EH (cell line): Measurements from ENCODE around the gene KIF26A.
"Not testable (repeated sequence)": the region's sequence is repeated elsewhere in the genome, so short reads cannot be mapped to it uniquely, and the experiment has no call there.

Experiments
- DNase-seq: peaks from one replicate; pipeline ENCODE4 v3.0.0-alpha.2; 2015; ENCODE audit warnings: low read depth

KIF26A gene

DNA sequence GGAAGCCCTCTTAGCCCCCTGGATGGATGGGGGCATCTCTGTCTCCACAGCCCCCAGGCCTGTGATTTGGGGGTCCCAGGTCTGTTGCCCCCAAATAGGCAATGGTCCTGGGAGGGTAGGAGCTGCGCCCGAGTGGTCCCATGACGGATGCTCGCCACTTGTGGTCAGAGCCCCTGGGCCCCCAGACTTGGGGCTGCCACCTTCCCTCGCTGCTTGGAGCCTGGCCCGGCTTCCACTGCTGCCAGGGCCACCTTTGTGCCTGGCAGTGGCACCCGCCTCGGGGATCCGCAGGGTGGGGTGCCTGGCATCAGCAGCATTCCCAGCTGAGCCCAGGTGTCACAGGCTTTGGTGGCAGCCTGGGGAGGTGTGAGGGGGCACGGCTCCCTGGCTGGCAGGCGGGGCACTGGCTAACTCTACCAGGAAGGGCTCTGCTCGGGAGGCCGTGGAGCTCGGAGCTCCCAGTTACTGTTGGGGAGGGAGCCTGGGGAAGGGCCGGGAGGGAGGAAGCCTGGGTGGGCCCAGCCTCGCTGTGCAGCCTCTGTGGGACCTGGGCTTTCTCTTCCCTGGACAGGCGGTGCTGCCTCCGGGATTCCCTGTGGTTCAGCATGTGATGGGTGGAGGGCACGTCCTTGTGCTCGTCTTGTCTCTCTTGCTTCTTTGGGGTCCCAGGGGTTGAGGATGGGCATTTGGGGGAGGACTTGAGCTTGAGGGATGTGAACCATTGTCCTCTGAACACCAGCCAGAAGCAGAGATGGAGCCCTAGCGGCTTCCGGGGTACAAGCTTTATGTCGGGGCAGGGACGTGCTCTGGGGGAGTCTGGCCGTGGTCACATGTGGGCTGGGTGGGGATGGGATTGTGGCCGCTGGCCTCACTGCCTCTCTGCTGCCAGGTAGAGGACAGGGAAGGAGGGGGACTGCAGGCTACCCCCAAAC is 5.4 kb downstream of the KIF26A start:
- no peak for DNase-seq

GRCh38 chr14:104144453-104144790 is 6.0 kb downstream of the KIF26A start:
- no peak for DNase-seq

DNA sequence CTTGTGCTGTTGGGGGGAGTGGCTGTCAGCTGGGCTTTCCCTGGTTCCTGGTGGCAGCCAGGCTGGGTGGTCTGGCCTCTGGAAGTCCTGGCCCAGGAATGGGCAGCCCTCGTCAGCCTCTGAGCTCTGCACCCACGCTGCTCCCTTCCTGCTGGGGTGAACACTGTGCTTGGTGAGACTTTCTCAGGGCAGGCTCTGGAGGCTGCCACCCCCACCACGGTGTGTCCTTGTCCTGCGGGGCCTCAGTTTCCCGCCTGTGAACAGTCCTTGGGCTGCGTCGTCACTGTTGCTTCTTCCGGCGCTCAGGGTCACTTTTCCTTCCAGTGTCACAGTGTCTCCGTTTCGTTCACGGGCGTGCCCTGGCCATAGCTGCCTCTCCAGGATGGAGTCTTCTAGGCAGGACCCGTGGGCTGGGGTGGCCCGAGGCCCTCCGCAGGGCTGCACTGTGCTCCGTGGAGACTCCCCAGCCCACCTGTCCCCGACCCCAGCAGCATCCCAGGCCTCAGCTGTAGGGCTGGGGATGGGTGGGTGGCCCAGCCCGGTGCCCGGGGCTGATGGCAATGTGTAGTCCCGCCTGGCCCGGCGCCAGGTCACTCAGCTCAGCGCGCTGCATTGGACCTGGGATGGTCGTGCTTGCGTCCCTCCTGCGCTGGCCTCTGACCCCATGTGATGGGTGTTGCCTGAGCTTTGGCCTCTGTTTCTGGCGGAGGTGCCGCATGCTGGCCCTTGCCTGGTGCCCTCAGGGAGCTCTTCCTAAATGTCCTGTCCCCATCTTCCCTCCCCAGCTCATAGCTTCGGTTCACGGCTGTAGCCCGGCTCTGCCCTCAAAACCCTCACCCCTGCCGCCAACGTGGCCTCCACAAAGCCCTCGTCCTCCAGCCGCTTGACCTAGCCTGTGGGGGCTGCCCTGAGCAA is 6.8 kb downstream of the KIF26A start:
- no peak for DNase-seq

DNA sequence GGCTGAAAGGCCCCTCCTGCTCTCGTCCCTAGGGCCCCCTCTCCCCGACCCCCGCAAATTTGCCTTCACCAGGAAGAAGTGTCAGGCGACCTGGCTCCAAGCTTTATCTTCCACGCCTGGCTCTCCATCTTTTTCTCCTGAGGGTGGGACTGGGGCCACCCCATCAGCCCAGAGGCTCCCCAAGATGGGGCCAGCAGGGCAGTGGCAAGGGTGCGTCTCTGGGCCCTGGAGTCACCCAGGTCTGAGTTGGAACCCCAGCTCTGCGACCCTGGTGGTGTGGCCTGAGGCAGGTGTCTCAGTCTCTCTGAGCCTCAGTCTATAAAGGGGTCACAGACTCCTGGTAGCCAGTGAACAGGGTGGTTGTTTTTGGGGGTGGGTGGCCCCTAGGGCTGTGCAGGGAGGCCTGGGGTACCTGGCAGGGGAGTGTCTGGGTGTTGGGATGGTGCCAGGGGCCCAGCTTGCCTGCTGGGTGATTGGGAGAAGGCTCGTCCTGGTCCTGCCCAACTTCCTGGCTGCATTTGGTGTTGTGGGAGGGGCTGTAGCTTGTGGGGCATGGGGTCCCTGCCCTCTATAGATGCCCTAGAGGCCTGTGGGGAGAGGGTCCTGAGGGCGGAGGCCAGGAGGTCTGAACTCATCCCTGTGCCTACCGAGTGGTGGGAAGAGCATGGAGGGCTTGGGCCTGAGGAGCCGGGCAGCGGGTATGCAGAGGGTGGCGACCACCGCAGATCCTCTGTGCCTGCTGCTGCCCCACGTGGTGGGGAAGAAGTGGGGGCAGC is 7.6 kb downstream of the KIF26A start:
- no peak for DNase-seq

DNA sequence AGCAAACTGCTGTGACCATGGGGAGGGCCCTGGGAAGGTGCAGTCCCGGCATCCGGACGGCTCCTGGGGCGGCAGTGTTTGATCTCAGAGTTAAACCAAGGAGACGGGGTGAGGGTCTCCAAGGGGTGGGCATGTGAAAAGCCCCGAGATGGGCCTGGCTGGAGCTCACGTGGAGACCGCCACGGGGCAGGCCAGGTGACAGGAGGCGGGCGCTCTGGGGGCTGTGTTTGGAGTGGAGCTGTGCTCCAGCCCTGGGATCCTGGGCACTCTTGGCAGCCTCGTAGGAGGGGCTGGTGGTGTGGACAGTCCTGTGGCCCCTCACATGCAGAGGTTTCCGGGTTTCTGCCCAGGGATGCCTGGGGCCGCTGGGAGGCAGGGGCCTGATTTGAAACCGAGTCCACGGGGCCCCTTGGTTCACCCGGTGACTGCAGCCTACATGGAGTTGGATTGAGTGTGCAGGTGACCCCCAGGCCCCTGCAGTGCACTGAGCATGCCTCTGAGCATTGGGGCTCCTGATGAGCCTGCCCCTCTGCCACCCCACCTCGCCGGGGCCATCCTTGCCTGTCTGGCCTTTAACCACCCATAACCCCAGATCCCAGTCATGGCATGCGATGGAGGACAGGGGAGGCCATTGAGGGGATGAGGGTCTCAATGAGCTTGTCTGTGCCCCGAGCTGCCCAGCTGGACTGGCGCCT is 8.4 kb downstream of the KIF26A start:
- no peak for DNase-seq

- DNase-seq, result no peak
Measured at GRCh38 chr14:104147346-104148125, 9.1 kb downstream of the KIF26A start.

GRCh38 chr14:104148433-104149277 is 10.3 kb downstream of the KIF26A start:
- no peak for DNase-seq

DNA sequence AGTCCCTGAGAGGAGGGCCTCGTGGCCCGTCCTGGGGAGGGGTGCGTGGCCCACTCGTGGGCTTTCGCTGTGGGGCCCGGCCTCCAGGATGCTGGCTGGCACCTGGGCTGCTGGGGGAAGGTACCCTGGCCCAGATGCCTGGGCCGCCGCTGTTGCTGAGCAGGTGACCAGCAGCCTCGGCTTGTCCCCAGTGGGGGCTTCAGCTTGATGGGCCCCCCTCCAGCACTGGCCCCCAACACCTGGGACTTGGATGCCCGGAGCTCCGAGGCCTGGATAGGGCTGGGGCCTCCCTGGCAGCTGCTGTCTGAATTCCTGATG is 10.8 kb downstream of the KIF26A start:
- DNase-seq, result no peak

- peak; percentile 19 for DNase-seq
Measured at GRCh38 chr14:104149617-104150135, 11.3 kb downstream of the KIF26A start.

DNA sequence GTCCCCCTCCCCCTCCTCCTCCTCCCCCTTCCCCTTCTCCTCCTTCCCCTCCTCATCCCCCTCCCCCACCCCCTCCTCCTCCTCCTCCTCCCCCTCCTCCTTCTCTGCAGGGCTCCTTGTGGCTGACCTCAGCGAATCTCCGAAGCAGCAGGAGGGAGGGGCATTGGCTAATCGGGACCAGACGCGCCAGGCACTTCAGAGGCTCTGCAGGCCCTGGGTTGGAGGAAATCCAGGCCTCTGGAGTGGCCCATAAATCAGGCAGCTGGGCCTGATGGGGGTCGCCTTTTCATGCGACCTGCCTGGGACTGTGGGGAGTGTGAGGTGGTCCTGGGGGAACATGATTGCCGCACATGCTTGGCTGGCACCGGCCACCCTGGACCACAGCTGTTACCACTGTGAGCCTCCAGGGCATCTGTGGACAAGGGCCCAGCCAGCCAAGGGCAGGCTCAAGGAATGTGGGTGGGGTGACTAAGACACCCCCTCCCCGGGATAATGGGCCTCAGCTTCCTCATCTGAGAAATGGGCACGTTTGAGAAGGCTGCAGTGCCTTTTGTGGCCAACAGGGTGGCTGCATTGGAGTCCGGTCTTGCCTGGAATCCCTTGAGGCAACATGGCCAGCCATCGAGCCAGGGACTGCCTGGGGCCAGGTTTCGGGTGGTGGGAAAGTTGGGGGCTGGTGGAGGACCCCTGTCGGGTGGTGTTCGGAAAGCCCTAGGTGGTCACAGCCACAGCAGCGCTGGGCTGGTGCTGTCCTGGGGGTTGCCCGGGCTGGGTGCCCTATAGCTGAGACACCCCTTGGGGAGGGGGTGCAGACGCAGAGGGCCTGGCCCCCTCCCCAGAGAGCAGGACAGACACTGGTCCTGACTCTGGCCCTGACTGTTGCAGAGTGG is 12.0 kb downstream of the KIF26A start:
- peak; percentile 47 for DNase-seq

- DNase-seq, result no peak
Measured at GRCh38 chr14:104151026-104151381, 12.6 kb downstream of the KIF26A start.

DNA sequence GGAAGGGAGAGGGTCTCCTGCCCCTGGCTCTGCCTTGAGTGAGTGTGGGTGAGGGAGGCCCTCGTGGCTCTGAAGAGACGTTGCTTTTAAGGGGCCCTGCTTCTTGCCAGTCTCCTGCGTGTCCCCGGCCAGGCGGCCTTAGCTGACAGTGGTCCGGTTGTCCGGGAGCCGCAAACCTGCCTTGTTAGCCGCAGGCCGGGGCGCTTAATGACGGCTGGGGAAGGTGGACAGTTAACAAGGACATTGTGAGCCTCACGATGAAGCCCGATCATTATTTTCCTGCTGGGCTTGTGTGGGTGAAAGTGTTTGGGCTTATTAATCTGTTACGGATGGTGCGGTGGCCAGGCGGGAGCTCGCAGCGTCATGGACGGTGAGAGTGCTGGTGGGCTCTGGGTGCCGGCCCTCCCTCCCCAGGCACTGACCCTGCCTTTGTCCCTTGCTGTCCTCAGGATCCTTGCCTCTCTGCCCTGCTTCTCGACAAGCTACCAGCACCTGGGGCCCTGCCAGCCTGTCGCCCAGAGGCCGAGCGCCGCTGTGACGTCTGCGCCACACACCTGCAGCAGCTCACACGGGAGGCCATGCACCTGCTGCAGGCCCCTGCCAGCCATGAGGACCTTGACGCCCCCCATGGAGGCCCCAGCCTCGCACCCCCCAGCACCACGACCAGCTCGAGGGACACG is 13.3 kb downstream of the KIF26A start:
- DNase-seq, result no peak

DNA sequence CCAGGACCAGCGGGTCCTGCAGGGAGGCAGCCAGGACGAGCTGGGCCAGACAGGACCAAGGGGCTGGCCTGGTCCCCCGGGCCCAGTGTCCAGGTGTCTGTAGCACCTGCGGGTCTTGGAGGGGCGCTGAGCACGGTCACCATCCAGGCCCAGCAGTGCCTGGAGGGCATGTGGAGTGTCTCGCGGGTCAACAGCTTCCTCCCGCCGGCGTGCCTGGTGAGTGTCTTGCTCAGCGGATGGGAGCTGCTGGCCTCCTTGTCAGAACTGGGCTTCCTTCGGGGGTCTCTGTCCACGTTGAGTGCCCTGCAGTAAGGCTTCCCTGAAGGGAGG is 13.8 kb downstream of the KIF26A start:
- DNase-seq, result no peak

DNA sequence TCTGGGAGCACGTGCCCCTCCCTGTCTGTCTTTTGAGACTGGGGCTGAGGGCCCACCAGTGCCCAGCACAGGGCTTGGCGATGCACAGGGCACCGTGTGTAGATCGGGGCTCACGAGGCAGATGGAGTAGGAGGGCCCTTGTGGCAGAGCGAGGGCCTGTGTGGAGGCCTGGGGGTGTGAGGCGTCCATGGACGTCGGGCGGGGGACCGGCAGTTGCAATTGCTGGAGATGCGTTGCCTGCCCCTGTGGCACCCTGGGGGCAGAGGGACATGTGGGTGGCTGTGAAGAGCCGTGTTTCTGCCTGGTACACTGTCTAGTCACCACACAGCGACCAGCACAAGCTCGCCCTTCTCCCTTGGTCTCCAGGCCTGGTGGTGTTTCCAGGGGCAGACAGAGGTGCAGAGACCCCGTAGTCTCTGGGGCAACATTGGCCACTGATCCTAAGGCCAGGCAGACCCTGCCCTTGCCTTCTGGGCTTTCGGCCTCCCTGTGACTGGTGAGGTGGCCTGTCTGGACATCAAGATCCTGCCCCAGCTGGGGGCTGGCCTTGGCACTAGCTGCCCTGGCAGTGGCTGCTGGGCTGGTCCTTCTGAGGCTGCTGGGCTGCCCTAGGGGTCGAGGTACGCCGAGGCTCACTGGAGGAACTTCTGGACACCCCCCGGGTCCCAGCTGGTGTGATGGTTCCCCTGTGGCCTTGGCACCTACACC is 14.5 kb downstream of the KIF26A start:
- no peak for DNase-seq

- not testable (repeated sequence) for DNase-seq
Measured at GRCh38 chr14:104153394-104153755, 15.0 kb downstream of the KIF26A start.

- DNase-seq, result no peak
Measured at GRCh38 chr14:104154246-104154645, 15.9 kb downstream of the KIF26A start.

DNA sequence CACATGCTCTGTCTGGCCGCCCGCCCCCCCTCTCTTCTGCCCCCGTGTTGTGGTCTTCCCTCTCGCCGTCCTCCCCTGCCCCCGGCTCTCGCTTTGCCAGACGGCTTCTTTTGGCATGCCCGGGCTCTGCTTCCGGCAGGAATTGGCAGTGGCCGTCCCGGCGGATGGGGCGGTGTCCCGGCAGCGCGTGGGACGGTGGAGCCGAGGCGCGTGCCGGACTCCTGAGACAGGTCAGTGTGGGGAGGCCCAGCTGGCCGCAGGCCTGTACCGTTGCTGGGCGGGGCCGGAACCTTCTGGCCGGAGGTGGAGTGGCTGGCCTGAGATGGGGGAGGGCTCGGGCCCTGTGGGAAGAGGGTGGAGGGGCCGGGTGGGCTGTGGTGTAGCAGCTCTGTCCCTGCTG is 17.1 kb downstream of the KIF26A start:
- no peak for DNase-seq

GRCh38 chr14:104156142-104156541 is 17.8 kb downstream of the KIF26A start:
- no peak for DNase-seq
